HUES6 (cell line): ENCODE results near the gene CREB3.

ENCODE experiments used
- H3K27ac ChIP-seq: 2 replicates; pipeline ENCODE4 v1.7.0; 2013; ENCODE audit warnings: low read depth, mild to moderate bottlenecking, low read length, inconsistent platforms
- H3K27me3 ChIP-seq: 2 replicates; pipeline ENCODE4 v1.6.1; 2013; ENCODE audit warnings: low read length; ENCODE audit not compliant: control insufficient read depth, insufficient read depth
- H3K36me3 ChIP-seq: 2 replicates; pipeline ENCODE4 v1.6.1; 2013; ENCODE audit warnings: low read length; ENCODE audit not compliant: control insufficient read depth, insufficient read depth
- H3K4me1 ChIP-seq: 2 replicates; pipeline ENCODE4 v1.6.1; 2013; ENCODE audit warnings: low read length; ENCODE audit not compliant: control insufficient read depth, insufficient read depth
- H3K4me3 ChIP-seq: 2 replicates; pipeline ENCODE4 v1.5.1; 2013; ENCODE audit warnings: low read depth, low read length
- H3K9ac ChIP-seq: one replicate; pipeline ENCODE4 v1.6.1; 2013; ENCODE audit warnings: mild to moderate bottlenecking, low read length
- H3K9me3 ChIP-seq: 2 replicates; pipeline ENCODE4 v1.6.1; 2013; ENCODE audit warnings: low read depth, low read length; ENCODE audit not compliant: control insufficient read depth, insufficient read depth

Gene CREB3

DNA sequence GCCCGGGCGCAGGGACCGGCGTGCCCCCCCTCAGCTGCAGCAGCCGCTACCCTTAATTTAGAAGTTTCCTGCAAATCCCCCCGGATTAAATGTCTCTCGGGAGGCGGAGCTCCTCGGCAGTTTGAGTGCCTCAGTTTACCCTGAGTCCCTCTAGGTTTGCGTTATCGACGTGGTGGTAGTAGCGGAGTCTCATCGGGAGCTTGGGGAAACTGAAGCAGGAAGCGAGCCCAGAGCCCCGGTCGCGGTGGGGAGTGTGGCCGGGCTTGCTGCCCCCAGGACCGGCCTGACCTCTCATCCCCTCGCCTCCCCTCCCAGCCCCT is 42.2 kb upstream of the CREB3 start:
- H3K9ac ChIP-seq, result peak overlapping the region; percentile 88
- H3K27ac ChIP-seq, result peak overlapping the region; percentile 85; the same call in 1 of the 2 replicates
- H3K4me3 ChIP-seq, result peak overlapping the region; percentile 91
- H3K27me3 ChIP-seq, result no peaks in the 10 kb centered on the region
- peaks cover 34% of the 10 kb centered on the region for H3K36me3 ChIP-seq
- H3K4me1 ChIP-seq, result peaks cover 15% of the 10 kb centered on the region; the same call in 1 of the 2 replicates
- H3K9me3 ChIP-seq, result no peaks in the 10 kb centered on the region

DNA sequence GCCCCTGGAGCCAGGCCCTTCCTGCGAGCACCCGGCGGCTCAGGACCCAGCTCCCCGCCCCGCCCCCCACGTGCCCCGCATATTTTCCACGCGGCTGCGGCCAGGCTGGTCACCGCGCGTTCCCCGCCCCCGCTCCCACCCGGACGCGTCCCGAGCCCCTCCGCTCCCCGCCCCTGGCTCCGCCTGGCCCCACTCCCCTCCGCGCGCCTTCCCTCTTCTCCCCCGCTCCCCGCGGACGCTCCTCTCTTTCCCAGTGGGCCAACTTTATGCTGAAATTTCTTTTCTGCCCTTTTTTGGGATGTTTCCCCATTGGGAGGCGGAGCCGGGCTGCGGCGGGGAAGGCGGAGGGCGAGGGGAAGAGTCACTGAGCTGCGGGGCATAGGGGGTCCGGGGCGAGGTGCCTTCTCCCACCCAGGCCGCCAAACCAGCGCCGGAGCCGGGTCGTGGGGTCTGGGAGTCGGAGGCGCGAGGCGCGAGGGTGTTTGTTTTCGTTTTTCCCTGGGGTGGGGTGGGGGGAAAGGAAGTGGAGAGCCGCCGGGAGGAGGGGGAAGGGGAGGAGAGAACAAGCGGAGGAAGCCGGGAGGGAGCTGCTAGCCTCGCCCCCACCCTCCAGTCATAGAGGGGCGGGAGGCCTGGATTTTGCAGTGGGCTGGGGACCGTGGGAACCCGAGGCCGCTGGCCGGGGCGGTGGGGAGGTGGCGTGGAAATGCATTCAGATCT is 41.7 kb upstream of the CREB3 start:
- no peaks in the 10 kb centered on the region for H3K27me3 ChIP-seq
- peak overlapping the region; percentile 88 for H3K9ac ChIP-seq
- peak overlapping the region; percentile 91 for H3K4me3 ChIP-seq
- H3K9me3 ChIP-seq, result no peaks in the 10 kb centered on the region
- H3K4me1 ChIP-seq, result peaks cover 15% of the 10 kb centered on the region; the same call in 1 of the 2 replicates
- H3K27ac ChIP-seq, result peak overlapping the region; percentile 85; the same call in 1 of the 2 replicates
- peaks cover 29% of the 10 kb centered on the region for H3K36me3 ChIP-seq

DNA sequence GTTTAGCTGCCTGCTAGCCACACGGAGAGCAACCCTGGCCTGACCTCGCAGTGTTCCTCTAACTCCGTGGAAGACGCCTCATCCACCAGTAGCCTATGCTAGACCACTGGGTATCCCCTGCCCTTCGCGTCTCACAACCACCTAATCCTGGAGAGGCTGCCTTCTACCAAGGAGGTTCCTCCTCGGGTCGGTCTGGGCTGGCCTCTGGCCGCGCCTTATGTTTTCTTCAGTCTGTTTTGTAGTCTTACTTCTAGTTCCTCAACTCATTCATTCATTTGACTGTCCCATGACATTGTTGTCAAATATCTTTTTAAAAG is 41.2 kb upstream of the CREB3 start:
- H3K4me1 ChIP-seq, result peaks cover 15% of the 10 kb centered on the region; the same call in 1 of the 2 replicates
- H3K36me3 ChIP-seq, result peaks cover 31% of the 10 kb centered on the region
- H3K9me3 ChIP-seq, result no peaks in the 10 kb centered on the region
- H3K27ac ChIP-seq, result peak overlapping the region; percentile 85; the same call in 1 of the 2 replicates
- peak overlapping the region; percentile 76 for H3K9ac ChIP-seq
- H3K27me3 ChIP-seq, result no peaks in the 10 kb centered on the region
- H3K4me3 ChIP-seq, result peak overlapping the region; percentile 91

DNA sequence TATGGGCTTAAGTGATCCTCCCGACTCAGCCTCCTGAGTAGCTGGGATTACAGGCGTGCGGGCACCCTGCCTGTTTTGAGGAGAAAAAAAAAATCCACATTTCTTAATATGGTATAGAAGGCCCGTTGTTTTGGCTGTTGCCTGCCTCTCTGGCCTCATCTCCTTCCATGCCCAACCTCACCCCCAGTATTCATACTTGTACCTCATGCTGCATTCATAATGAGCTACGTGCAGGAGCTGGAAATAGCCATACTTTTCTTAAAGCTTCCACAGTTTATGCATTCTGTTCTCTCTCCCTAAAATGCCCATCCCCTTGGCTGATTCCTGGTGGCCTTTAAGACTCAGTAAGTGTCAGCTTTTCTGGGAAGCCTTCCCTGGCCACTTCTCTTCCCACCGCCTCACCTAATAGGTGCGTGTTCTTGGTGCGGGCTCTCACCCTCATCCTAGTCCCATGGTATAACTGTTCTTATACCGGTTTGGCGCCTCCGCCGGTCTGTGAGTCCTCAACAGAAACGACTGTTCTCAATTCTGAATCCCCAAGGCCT is 40.6 kb upstream of the CREB3 start:
- H3K27ac ChIP-seq, result no peak overlapping the region
- H3K4me3 ChIP-seq, result peak overlapping the region; percentile 91; the same call in 1 of the 2 replicates
- no peaks in the 10 kb centered on the region for H3K27me3 ChIP-seq
- no peak overlapping the region for H3K9ac ChIP-seq
- H3K4me1 ChIP-seq, result peaks cover 15% of the 10 kb centered on the region; the same call in 1 of the 2 replicates
- H3K9me3 ChIP-seq, result no peaks in the 10 kb centered on the region
- peaks cover 29% of the 10 kb centered on the region for H3K36me3 ChIP-seq

DNA sequence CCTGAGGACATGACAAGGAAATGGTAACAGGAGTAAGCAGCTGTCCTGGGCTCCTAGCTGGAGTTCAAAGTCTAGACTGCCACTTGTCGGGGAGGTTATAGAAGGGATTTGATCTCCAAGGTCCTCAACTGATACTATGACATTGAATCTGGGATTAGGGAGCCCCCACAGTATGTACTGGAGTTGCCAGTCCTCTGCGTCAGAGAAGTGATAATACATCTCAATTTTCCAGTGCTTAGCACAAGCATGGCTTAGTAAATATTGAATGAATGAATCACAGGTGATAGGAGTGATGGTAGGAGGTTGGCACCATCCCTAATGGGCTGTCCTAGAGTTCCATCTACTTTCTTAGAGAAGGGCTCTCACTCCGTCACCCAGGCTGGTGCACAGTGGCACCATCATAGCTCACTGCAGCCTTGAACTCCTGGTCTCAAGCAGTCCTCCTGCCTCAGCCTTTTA is 36.5 kb upstream of the CREB3 start:
- Histone ChIP-seq H3K4me1 (peaks cover 6% of the 10 kb centered on the region; the same call in 1 of the 2 replicates), H3K27me3 (no peaks in the 10 kb centered on the region), H3K9ac (no peak overlapping the region), H3K27ac (no peak overlapping the region), H3K9me3 (no peaks in the 10 kb centered on the region), H3K4me3 (no peak overlapping the region), H3K36me3 (peaks cover 50% of the 10 kb centered on the region)

DNA sequence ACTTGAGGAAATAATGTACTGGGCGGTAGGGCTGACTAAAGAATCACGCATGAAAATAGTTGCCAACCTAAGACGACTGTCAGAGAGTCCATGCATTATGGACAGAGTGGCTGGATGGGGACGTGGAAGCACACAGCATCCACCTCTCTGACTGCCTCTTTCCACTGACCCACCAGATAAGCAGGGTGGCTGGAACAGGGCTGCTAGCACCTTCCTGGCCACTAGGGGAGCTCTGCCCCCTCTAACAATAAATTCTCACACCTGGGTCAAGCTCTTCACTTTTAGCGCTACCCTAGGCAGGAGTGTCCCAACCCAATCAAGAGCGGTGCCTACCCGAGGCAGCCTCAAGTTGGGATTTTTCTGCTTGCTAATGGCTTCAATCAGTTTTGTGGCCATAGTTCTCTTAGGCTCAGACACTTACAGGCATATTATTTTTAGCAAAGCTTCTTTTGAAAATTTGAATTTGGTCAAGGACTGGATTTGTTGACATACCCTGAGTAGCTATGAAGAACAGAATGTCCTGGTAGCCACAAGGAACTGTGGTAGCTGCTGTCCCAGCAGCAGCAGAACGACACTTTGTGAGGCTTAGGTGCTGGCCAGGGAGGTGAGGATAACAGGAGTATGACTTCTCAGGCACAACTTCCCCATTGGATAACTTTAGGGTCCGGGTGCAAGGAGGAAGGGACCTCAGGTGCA is 35.8 kb upstream of the CREB3 start:
- Histone ChIP-seq H3K4me1 (peaks cover 3% of the 10 kb centered on the region; the same call in 1 of the 2 replicates), H3K9me3 (no peaks in the 10 kb centered on the region), H3K27ac (no peak overlapping the region), H3K4me3 (no peak overlapping the region), H3K27me3 (no peaks in the 10 kb centered on the region), H3K36me3 (peaks cover 57% of the 10 kb centered on the region), H3K9ac (no peak overlapping the region)

DNA sequence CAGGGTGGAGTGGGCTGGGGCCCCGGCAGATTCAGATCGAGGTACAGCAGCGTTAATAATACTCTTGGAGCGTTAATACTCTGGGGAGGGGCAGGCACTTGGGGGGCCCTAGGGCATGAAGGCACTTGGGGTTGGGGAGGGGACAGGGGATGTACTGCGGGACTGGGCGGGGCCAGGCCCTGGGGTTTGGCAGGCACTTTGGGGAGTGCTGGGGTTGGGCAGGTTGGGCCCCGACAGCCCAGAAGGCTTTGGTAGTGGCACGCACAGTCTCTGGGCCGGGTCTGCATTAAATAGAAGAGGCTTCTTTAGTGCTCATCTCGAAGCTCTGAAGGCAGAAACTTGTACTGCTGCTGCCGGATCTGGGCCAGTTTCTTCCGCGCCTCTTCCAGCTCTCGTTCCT is 35.0 kb upstream of the CREB3 start:
- Histone ChIP-seq H3K27me3 (no peaks in the 10 kb centered on the region), H3K4me1 (no peaks in the 10 kb centered on the region), H3K27ac (no peak overlapping the region), H3K4me3 (no peak overlapping the region), H3K9ac (no peak overlapping the region), H3K36me3 (peaks cover 65% of the 10 kb centered on the region), H3K9me3 (no peaks in the 10 kb centered on the region)

DNA sequence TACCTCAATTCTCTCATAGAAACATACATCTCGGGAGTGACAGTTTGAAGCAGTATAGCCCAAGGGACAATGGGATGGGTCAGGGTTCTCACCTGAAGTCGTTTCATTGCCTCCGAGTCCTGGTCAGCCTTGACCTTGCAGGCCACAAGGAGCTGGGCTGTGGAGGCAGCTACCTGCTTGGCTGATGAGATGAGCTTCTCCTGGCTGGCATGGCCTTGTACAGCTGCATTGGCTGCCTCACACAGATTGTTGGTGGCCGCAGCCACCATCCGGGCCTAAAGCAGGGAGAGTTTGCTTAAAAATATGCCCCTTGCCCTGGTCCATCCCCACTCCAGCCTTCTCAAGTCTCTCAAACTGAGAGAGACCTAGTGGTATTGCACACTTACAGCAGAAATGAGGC is 34.2 kb upstream of the CREB3 start:
- Histone ChIP-seq H3K4me3 (no peak overlapping the region), H3K9ac (no peak overlapping the region), H3K36me3 (peaks cover 72% of the 10 kb centered on the region), H3K27ac (no peak overlapping the region), H3K9me3 (no peaks in the 10 kb centered on the region), H3K27me3 (no peaks in the 10 kb centered on the region), H3K4me1 (no peaks in the 10 kb centered on the region)

DNA sequence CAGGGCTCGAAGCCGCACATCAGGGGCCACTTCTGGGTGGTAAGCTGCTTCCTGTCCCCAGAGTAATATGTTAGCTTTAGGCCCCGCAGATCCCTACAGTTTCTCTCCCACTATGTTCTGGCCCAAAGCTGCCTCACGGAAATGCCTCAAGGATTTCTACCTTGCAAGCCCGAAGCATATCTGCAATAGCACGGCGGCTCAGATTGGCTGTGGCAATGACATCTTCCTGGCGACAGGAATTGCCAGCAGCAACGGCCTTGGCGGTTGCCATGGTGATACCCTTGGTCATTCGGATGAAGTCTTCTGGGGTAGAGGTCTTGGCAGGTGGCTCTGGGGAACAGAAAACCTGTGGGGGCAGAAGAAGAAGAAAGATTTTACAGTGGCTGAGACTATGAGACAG is 32.4 kb upstream of the CREB3 start:
- no peaks in the 10 kb centered on the region for H3K4me1 ChIP-seq
- no peak overlapping the region for H3K4me3 ChIP-seq
- no peaks in the 10 kb centered on the region for H3K9me3 ChIP-seq
- no peak overlapping the region for H3K27ac ChIP-seq
- peaks cover 90% of the 10 kb centered on the region for H3K36me3 ChIP-seq
- no peaks in the 10 kb centered on the region for H3K27me3 ChIP-seq
- no peak overlapping the region for H3K9ac ChIP-seq

DNA sequence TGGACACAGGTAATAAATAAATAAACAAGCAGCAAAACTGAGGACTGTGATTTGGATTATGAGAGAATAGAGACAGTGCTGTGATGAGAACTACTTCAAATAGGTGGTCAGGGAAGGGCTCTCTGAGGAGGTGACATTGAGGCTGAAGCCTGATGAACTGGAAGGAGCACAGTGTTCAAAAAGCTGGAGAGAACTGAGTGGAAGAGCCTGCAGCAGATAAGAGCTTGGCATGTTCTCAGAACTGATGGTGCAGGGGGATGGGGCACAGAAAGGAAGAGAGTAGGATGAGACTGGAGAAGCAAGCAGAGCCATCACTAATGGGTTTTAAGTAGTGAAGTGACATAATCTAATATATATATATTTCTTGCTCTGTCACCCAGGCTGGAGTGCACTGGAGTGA is 31.5 kb upstream of the CREB3 start:
- no peaks in the 10 kb centered on the region for H3K9me3 ChIP-seq
- H3K36me3 ChIP-seq, result peaks cover 97% of the 10 kb centered on the region
- H3K27ac ChIP-seq, result no peak overlapping the region
- H3K9ac ChIP-seq, result no peak overlapping the region
- no peak overlapping the region for H3K4me3 ChIP-seq
- no peaks in the 10 kb centered on the region for H3K4me1 ChIP-seq
- H3K27me3 ChIP-seq, result no peaks in the 10 kb centered on the region

DNA sequence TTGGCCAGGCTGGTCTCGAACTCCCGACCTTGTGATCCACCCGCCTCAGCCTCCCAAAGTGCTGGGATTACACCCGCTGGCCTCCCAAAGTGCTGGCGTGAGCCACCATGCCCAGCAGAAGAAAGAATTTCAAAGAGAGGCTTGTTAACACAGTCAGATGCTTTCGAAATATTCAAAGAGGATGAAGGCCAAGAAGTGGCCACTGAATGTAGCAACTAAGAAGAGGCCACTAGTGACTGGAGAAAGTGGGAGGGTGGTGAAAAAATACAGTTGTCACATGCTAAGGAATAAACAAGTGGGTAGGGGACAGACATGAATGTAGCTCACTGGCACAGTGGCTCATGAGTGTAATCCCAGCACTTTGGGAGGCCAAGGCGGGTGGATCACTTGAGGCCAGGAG is 29.8 kb upstream of the CREB3 start:
- Histone ChIP-seq H3K9ac (no peak overlapping the region), H3K4me3 (no peak overlapping the region), H3K9me3 (no peaks in the 10 kb centered on the region), H3K36me3 (peaks cover 99% of the 10 kb centered on the region), H3K4me1 (no peaks in the 10 kb centered on the region), H3K27me3 (no peaks in the 10 kb centered on the region), H3K27ac (no peak overlapping the region)
